Measurements from ENCODE around the gene RNF144B. TPM values are rescaled to one million over a fixed set of nuclear protein-coding genes. Genes with fewer than 3 reads are reported as not detected.

RNF144B gene
- total and polyA plus RNA-seq, 9 of the 15 experiments (the other 6 are each of a cell fraction or from before 2014, with no cell fraction given), result 0.01 TPM; not detected in 8

DNA sequence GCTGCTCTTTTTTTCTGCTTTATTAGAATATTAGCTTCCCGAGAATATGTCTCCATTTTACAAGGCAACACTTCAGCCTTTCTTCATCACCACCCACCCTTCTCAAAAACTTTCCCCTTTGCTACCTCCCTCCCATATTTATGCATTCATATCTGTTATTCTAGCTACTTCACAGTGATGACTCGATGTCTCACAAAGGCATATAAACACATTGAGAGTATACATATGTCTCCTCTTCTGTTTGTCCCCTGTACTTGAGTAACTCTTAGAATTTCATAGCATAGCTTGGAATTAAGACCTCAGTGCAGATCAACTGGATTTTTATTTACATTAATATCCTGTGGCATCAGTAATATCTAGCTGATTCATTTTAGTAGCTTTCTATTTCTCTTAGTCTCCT, 6.5 kb downstream of the RNF144B start:
- no peak overlapping the region for H3K4me3 ChIP-seq
- H3K9ac ChIP-seq (ENCODE audit: insufficient read depth in 1 of 2, low read depth in 2 of 2, low read length in 2 of 2), result no peak overlapping the region
- H3K4me1 ChIP-seq (replicated peaks in 1 of 2; ENCODE audit: control insufficient read depth in 2 of 2, insufficient read depth in 2 of 2, low read length in 2 of 2), result no peaks in the 10 kb centered on the region
- in situ Hi-C loops (cut with MboI) (no loop called here), intact Hi-C loops (cut with micrococcal nuclease) (no loop called here)
- no peaks in the 10 kb centered on the region for H3K36me3 ChIP-seq (ENCODE audit: control insufficient read depth, insufficient read depth, low read length)
- no peak overlapping the region for H3K27ac ChIP-seq (ENCODE audit: extremely low read depth, low read depth, low read length)
- H3K9me1 ChIP-seq (ENCODE audit: control insufficient read depth, insufficient read depth, low read length), result no peaks in the 10 kb centered on the region
- FAIRE-seq (no peak), ATAC-seq (no peak), DNase-seq (ENCODE audit: extremely low read depth in 1 of 4, low spot score in 3 of 4) (no peak)
- BruUV-seq (replicated peaks), result no TSS peak
- H2AFZ ChIP-seq (ENCODE audit: low read depth, low read length), result no peak overlapping the region
- H4K20me1 ChIP-seq (replicated peaks; ENCODE audit: control insufficient read depth, insufficient read depth, low read length), result no peaks in the 10 kb centered on the region
- H3K4me2 ChIP-seq (ENCODE audit: insufficient read depth, low read length), result no peak overlapping the region
- CTCF ChIA-PET (ENCODE audit: low intra/inter-chr PET ratio), result no interaction called here
- POLR2A ChIA-PET, result interaction anchor here (0.9 kb wide), 1 partner anchor 20 kb away, joined by 3 read pairs; no protein-coding TSS in a partner anchor
- H3K9me3 ChIP-seq (replicated peaks; ENCODE audit: control insufficient read depth, insufficient read depth, low read depth, low read length), result no peaks in the 10 kb centered on the region
- WGBS (ENCODE audit: insufficient coverage, low coverage, missing lambda C conversion rate), result 0% methylated on average over 2 of the region's 2 CpGs
- no peaks in the 10 kb centered on the region for H3K79me2 ChIP-seq (ENCODE audit: control insufficient read depth, insufficient read depth, low read length)
- peaks cover 3 to 6% of the 10 kb centered on the region in 2 experiments; a peak in 3 of 5 replicates for H3K27me3 ChIP-seq (ENCODE audit: control insufficient read depth in 2 of 2, insufficient read depth in 2 of 2, low read length in 2 of 2)
- TF ChIP-seq, protein P1, sequence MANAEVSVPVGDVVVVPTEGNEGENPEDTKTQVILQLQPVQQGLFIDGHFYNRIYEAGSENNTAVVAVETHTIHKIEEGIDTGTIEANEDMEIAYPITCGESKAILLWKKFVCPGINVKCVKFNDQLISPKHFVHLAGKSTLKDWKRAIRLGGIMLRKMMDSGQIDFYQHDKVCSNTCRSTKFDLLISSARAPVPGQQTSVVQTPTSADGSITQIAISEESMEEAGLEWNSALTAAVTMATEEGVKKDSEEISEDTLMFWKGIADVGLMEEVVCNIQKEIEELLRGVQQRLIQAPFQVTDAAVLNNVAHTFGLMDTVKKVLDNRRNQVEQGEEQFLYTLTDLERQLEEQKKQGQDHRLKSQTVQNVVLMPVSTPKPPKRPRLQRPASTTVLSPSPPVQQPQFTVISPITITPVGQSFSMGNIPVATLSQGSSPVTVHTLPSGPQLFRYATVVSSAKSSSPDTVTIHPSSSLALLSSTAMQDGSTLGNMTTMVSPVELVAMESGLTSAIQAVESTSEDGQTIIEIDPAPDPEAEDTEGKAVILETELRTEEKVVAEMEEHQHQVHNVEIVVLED (CRISPR knock-in tag; IDR thresholded peaks at IDR 0.05), result no peak
- TF ChIP-seq, protein P2, sequence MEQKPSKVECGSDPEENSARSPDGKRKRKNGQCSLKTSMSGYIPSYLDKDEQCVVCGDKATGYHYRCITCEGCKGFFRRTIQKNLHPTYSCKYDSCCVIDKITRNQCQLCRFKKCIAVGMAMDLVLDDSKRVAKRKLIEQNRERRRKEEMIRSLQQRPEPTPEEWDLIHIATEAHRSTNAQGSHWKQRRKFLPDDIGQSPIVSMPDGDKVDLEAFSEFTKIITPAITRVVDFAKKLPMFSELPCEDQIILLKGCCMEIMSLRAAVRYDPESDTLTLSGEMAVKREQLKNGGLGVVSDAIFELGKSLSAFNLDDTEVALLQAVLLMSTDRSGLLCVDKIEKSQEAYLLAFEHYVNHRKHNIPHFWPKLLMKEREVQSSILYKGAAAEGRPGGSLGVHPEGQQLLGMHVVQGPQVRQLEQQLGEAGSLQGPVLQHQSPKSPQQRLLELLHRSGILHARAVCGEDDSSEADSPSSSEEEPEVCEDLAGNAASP (IDR thresholded peaks at IDR 0.05), result no peak
- TF ChIP-seq MYBL2 (IDR thresholded peaks at IDR 0.05; ENCODE audit: low read depth) (no peak), MYBL2 (CRISPR knock-in tag; IDR thresholded peaks at IDR 0.05; ENCODE audit: borderline replicate concordance) (no peak), SMAD4 (CRISPR knock-in tag; conservative IDR thresholded peaks at IDR 0.05) (no peak), NELFE (IDR thresholded peaks at IDR 0.05; ENCODE audit: insufficient read depth, insufficient read length) (no peak), ZNF217 (CRISPR knock-in tag; IDR thresholded peaks at IDR 0.05) (no peak), NFE2L1 (tag; IDR thresholded peaks at IDR 0.05; ENCODE audit: borderline replicate concordance, low read depth) (no peak), PHF20 (IDR thresholded peaks at IDR 0.05; ENCODE audit: partially characterized antibody) (no peak), RUNX1 (IDR thresholded peaks at IDR 0.05; ENCODE audit: low read depth) (no peak), MYNN (IDR thresholded peaks at IDR 0.05) (no peak), MYNN (CRISPR knock-in tag; IDR thresholded peaks at IDR 0.05) (no peak)
- TF ChIP-seq, protein P3, sequence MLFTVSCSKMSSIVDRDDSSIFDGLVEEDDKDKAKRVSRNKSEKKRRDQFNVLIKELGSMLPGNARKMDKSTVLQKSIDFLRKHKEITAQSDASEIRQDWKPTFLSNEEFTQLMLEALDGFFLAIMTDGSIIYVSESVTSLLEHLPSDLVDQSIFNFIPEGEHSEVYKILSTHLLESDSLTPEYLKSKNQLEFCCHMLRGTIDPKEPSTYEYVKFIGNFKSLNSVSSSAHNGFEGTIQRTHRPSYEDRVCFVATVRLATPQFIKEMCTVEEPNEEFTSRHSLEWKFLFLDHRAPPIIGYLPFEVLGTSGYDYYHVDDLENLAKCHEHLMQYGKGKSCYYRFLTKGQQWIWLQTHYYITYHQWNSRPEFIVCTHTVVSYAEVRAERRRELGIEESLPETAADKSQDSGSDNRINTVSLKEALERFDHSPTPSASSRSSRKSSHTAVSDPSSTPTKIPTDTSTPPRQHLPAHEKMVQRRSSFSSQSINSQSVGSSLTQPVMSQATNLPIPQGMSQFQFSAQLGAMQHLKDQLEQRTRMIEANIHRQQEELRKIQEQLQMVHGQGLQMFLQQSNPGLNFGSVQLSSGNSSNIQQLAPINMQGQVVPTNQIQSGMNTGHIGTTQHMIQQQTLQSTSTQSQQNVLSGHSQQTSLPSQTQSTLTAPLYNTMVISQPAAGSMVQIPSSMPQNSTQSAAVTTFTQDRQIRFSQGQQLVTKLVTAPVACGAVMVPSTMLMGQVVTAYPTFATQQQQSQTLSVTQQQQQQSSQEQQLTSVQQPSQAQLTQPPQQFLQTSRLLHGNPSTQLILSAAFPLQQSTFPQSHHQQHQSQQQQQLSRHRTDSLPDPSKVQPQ (CRISPR knock-in tag; IDR thresholded peaks at IDR 0.05; ENCODE audit: borderline replicate concordance), result no peak
- TF ChIP-seq, protein P4, sequence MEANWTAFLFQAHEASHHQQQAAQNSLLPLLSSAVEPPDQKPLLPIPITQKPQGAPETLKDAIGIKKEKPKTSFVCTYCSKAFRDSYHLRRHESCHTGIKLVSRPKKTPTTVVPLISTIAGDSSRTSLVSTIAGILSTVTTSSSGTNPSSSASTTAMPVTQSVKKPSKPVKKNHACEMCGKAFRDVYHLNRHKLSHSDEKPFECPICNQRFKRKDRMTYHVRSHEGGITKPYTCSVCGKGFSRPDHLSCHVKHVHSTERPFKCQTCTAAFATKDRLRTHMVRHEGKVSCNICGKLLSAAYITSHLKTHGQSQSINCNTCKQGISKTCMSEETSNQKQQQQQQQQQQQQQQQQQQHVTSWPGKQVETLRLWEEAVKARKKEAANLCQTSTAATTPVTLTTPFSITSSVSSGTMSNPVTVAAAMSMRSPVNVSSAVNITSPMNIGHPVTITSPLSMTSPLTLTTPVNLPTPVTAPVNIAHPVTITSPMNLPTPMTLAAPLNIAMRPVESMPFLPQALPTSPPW (CRISPR knock-in tag; IDR thresholded peaks at IDR 0.05), result no peak
- TF ChIP-seq, protein P5, sequence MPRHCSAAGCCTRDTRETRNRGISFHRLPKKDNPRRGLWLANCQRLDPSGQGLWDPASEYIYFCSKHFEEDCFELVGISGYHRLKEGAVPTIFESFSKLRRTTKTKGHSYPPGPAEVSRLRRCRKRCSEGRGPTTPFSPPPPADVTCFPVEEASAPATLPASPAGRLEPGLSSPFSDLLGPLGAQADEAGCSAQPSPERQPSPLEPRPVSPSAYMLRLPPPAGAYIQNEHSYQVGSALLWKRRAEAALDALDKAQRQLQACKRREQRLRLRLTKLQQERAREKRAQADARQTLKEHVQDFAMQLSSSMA (CRISPR knock-in tag; IDR thresholded peaks at IDR 0.05), result no peak

All from K562 (cell line).